ENCODE data around the gene RAB9A.
"Not testable (repeated sequence)": the region's sequence is repeated elsewhere in the genome, so short reads cannot be mapped to it uniquely, and the experiment has no call there.

RAB9A gene

GRCh38 chrX:13700380-13700779 is 11.5 kb downstream of the RAB9A start:
- no peak for DNase-seq (ENCODE audit: low read depth)

- DNase-seq (ENCODE audit: low read depth), result no peak
These were observed 13.3 kb downstream of the RAB9A start for GRCh38 chrX:13702111-13702789.

GRCh38 chrX:13703135-13703534 is 14.2 kb downstream of the RAB9A start:
- no peak for DNase-seq (ENCODE audit: low read depth)

GRCh38 chrX:13703589-13703988 is 14.7 kb downstream of the RAB9A start:
- DNase-seq (ENCODE audit: low read depth), result no peak

GRCh38 chrX:13711141-13711540 is 22.2 kb downstream of the RAB9A start:
- no peak for DNase-seq (ENCODE audit: low read depth)

- no peak for DNase-seq (ENCODE audit: low read depth)
These were observed 27.5 kb downstream of the RAB9A start for GRCh38 chrX:13716455-13716854.

GRCh38 chrX:13716905-13717304 is 28.0 kb downstream of the RAB9A start:
- no peak for DNase-seq (ENCODE audit: low read depth)

- DNase-seq (ENCODE audit: low read depth), result no peak
These were observed 29.0 kb downstream of the RAB9A start for GRCh38 chrX:13717700-13718472.

GRCh38 chrX:13719192-13719856 is 30.4 kb downstream of the RAB9A start:
- no peak for DNase-seq (ENCODE audit: low read depth)

- DNase-seq (ENCODE audit: low read depth), result no peak
These were observed 32.4 kb downstream of the RAB9A start for GRCh38 chrX:13721371-13721770.

GRCh38 chrX:13721819-13722519 is 33.0 kb downstream of the RAB9A start:
- peak; percentile 64 for DNase-seq (ENCODE audit: low read depth)

- not testable (repeated sequence) for DNase-seq (ENCODE audit: low read depth)
These were observed 36.0 kb downstream of the RAB9A start for GRCh38 chrX:13724878-13725277.

- not testable (repeated sequence) for DNase-seq (ENCODE audit: low read depth)
These were observed 37.7 kb downstream of the RAB9A start for GRCh38 chrX:13726583-13726982.

- not testable (repeated sequence) for DNase-seq (ENCODE audit: low read depth)
These were observed 41.6 kb downstream of the RAB9A start for GRCh38 chrX:13730523-13730922.

GRCh38 chrX:13732246-13733067 is 43.5 kb downstream of the RAB9A start:
- no peak for DNase-seq (ENCODE audit: low read depth)

GRCh38 chrX:13733506-13733905 is 44.6 kb downstream of the RAB9A start:
- DNase-seq (ENCODE audit: low read depth), result no peak

GRCh38 chrX:13734278-13735172 is 45.6 kb downstream of the RAB9A start, which contains the start of the genes OFD1 and TRAPPC2:
OFD1 (plus strand) TSS chrX:13734748; CDS start chrX:13735072, 324 bp downstream.
TRAPPC2 (minus strand) TSS chrX:13734620; CDS start chrX:13719963, 14,657 bp downstream.
- DNase-seq (ENCODE audit: low read depth), result peak; percentile 87

GRCh38 chrX:13741695-13742094 is 52.8 kb downstream of the RAB9A start:
- DNase-seq (ENCODE audit: low read depth), result no peak

GRCh38 chrX:13742397-13743176 is 53.7 kb downstream of the RAB9A start:
- no peak for DNase-seq (ENCODE audit: low read depth)
